Fibroblast of lung (primary cell): ENCODE measurements around the gene TSPAN9. TPM values are rescaled to one million over a fixed set of nuclear protein-coding genes. Genes with fewer than 3 reads are reported as not detected.

Experiments used
- DNase-seq, 2 donors: peaks; one replicate each; pipeline versions ENCODE4 v3.0.0 to v3.0.0-alpha.2; 2010; ENCODE audit warnings: low read depth in 2 of 2
- H2AFZ ChIP-seq: 2 replicates; pipeline ENCODE4 v1.5.1; 2012; ENCODE audit warnings: low read length, control low read depth, inconsistent platforms
- H3K27ac ChIP-seq: 2 replicates; pipeline ENCODE4 v1.5.1; 2011; ENCODE audit warnings: low read length, control low read depth; ENCODE audit not compliant: insufficient read depth
- H3K27me3 ChIP-seq: 2 replicates; pipeline ENCODE4 v1.5.1; 2011; ENCODE audit warnings: mild to moderate bottlenecking, low read length; ENCODE audit not compliant: control insufficient read depth, insufficient read depth
- H3K36me3 ChIP-seq: 2 replicates; pipeline ENCODE4 v1.5.1; 2011; ENCODE audit warnings: low read length; ENCODE audit not compliant: control insufficient read depth, insufficient read depth
- H3K4me1 ChIP-seq: 2 replicates; pipeline ENCODE4 v1.5.1; 2011; ENCODE audit warnings: low read length; ENCODE audit not compliant: control insufficient read depth, insufficient read depth; ENCODE audit errors: extremely low read depth
- H3K4me2 ChIP-seq: 2 replicates; pipeline ENCODE4 v1.5.1; 2011; ENCODE audit warnings: low read length, control low read depth; ENCODE audit not compliant: insufficient read depth; ENCODE audit errors: extremely low read depth
- H3K4me3 ChIP-seq, 4 experiments: fragments of 200-600 bp in 1 of 4; sonication (generic) in 1 of 4; replicated peaks in 1 of 4; 2 replicates each; pipeline ENCODE4 v1.5.1; 2011 to 2016; ENCODE audit warnings: low read length in 4 of 4, low read depth in 3 of 4, mild to moderate bottlenecking in 3 of 4, control low read depth in 2 of 4, inconsistent platforms in 1 of 4, mixed read lengths in 1 of 4; ENCODE audit not compliant: insufficient read depth in 1 of 4; ENCODE audit errors: control extremely low read depth in 1 of 4
- H3K79me2 ChIP-seq: 2 replicates; pipeline ENCODE4 v1.5.1; 2012; ENCODE audit warnings: mild to moderate bottlenecking, low read length, inconsistent platforms; ENCODE audit not compliant: control insufficient read depth, insufficient read depth
- H3K9ac ChIP-seq: 2 replicates; pipeline ENCODE4 v1.5.1; 2011; ENCODE audit warnings: mild to moderate bottlenecking, low read length, control low read depth; ENCODE audit not compliant: insufficient read depth
- H3K9me3 ChIP-seq: 2 replicates; pipeline ENCODE4 v1.5.1; 2012; ENCODE audit warnings: low read depth, low read length; ENCODE audit not compliant: control insufficient read depth, insufficient read depth
- H4K20me1 ChIP-seq: 2 replicates; pipeline ENCODE4 v1.5.1; 2011; ENCODE audit warnings: low read length; ENCODE audit not compliant: control insufficient read depth, insufficient read depth; ENCODE audit errors: extremely low read depth
- EZH2 ChIP-seq: IDR thresholded peaks from 2 replicates; pipeline ENCODE4 v1.5.1; 2012; ENCODE audit warnings: low read length, control low read depth, mild to moderate bottlenecking; ENCODE audit errors: missing control alignments
- polyA plus RNA-seq, 2 donors: library from polyadenylated mRNA; depleted of rRNA in 1 of 2; stranded (reverse) in 1 of 2; unstranded in 1 of 2; fragments of >200 nt; gene quantifications; 2 replicates each; pipeline ENCODE4 v1.2.1, GENCODE V29; 2011 to 2012; ENCODE audit warnings: missing spikeins in 1 of 2
- total RNA-seq: library from RNA; depleted of rRNA; stranded (reverse); fragments of >200 nt; gene quantifications from 2 replicates; pipeline ENCODE4 v1.2.1, GENCODE V29; 2014
- TF ChIP-seq, protein P1 (sequence below), 2 donors: IDR thresholded peaks in 1 of 2; conservative IDR thresholded peaks in 1 of 2; 1 replicate in 1 of 2; 2 replicates in 1 of 2; pipeline ENCODE4 v1.5.1; 2011 to 2012; ENCODE audit warnings: low read length in 2 of 2, control low read depth in 1 of 2, inconsistent platforms in 1 of 2, low read depth in 1 of 2, mild to moderate bottlenecking in 1 of 2

The TSPAN9 gene
- total and polyA plus RNA-seq, 2 donors (not counting 1 experiment from before 2014, with no cell fraction given) = 31.1 to 35.2 TPM

DNA sequence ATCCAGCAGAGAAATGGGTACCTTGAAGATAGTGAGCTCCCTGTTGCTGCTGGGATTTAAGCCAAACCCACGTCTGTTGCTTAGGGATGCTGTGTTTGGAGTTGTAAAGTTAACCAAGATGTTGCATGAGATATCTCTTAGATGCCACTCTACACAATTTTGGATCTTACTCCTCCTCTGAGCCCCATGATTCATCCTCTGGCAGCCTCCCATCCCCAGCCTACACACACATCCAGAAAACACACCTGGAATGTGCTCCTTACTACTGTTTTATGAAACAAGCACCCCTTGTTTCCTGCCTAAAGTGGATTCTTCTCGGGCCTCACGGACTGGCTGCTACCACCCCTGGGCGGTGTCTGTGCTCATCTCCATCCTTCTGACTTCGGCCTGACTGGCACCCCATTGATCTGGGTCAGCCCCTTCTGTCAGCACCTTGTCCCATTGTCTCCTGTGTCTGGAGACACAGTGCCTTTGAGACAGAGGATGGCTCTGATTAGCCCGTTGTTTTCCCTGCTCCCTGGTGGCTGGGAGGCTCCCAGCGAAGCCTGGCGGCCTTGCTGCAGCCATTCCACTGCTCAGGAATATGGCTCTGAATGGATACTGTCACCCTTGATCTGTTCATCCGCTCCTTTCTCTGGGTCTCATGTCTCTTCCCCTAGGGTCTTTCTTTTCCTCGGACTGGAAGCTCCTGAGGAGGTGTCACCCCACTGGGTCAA is 24.3 kb downstream of the TSPAN9 start:
- H3K4me3 ChIP-seq = no peak overlapping the region
- no peak overlapping the region for H3K27ac ChIP-seq
- H3K36me3 ChIP-seq = no peaks in the 10 kb centered on the region
- H3K9ac ChIP-seq = no peak overlapping the region
- no peaks in the 10 kb centered on the region for H4K20me1 ChIP-seq
- H3K4me1 ChIP-seq = peaks cover 18% of the 10 kb centered on the region
- H2AFZ ChIP-seq = no peak overlapping the region
- peak overlapping the region; percentile 13 for H3K4me2 ChIP-seq
- no peaks in the 10 kb centered on the region for H3K79me2 ChIP-seq
- DNase-seq = peak in 1 of 2 donors; percentile 66
- no peak for TF ChIP-seq EZH2
- TF ChIP-seq, protein P1, sequence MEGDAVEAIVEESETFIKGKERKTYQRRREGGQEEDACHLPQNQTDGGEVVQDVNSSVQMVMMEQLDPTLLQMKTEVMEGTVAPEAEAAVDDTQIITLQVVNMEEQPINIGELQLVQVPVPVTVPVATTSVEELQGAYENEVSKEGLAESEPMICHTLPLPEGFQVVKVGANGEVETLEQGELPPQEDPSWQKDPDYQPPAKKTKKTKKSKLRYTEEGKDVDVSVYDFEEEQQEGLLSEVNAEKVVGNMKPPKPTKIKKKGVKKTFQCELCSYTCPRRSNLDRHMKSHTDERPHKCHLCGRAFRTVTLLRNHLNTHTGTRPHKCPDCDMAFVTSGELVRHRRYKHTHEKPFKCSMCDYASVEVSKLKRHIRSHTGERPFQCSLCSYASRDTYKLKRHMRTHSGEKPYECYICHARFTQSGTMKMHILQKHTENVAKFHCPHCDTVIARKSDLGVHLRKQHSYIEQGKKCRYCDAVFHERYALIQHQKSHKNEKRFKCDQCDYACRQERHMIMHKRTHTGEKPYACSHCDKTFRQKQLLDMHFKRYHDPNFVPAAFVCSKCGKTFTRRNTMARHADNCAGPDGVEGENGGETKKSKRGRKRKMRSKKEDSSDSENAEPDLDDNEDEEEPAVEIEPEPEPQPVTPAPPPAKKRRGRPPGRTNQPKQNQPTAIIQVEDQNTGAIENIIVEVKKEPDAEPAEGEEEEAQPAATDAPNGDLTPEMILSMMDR (conservative IDR thresholded peaks at IDR 0.05 in 1 of 2, IDR thresholded peaks at IDR 0.05 in 1 of 2; ENCODE audit: low read depth in 1 of 2, low read length in 2 of 2) = no peak
- no peaks in the 10 kb centered on the region for H3K9me3 ChIP-seq
- H3K27me3 ChIP-seq = no peaks in the 10 kb centered on the region

DNA sequence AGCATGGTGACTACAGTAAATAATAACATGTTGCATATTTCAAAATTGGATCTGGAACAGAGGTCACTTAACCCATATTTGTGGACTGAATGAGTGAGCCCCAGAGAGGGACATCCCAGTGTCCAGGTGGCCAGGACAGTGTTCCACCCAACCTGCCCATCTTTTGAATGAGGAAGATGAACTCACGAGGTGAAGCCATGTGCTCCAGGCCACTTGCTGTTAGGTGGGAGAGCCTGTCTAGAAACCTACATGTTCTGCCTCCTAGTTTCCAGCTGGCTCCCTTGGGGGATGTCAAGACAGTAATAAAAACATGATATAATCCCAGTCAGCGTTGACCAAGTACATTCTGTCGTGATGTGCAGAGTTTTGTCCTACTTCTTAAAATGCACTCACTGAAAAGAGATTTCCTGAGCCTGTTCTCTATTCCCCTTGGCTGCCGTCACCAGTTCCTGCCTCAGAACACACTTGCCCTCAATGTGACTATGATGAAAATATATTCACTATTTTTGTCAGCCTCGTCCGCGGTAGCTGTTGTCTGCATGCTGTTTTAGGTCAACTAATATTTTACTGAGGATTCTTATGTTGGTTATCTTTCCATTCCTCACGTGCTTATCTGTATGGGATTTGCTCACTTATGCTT is 25.7 kb downstream of the TSPAN9 start:
- TF ChIP-seq EZH2 = no peak
- TF ChIP-seq, protein P1 (conservative IDR thresholded peaks at IDR 0.05 in 1 of 2, IDR thresholded peaks at IDR 0.05 in 1 of 2; ENCODE audit: low read depth in 1 of 2, low read length in 2 of 2) = no peak
- Histone ChIP-seq H3K27me3 (no peaks in the 10 kb centered on the region), H2AFZ (no peak overlapping the region), H3K9me3 (no peaks in the 10 kb centered on the region), H3K4me1 (peaks cover 9% of the 10 kb centered on the region), H4K20me1 (no peaks in the 10 kb centered on the region), H3K9ac (no peak overlapping the region), H3K4me3 (no peak overlapping the region), H3K36me3 (no peaks in the 10 kb centered on the region), H3K4me2 (no peak overlapping the region), H3K27ac (no peak overlapping the region), H3K79me2 (no peaks in the 10 kb centered on the region)
- no peak for DNase-seq

DNA sequence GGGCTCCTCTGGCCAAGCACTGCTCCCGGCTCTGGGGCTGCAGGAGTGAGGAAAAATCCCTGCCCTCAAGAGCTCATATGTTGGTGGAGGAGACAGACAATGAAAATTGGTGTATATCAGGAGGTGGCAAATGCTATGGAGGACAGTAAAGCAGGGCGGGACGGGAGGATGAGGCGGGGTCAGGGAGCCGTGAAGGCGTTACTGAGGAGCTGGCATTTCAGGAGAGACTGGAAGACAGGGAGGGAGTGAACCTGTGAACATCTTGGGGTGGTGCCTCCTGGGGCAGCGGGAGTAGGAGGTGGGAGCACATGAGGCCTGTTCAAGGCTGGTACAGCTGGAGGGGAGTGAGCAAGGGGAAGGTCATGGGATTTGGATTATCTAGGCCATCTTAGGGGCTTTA is 26.6 kb downstream of the TSPAN9 start:
- no peak overlapping the region for H3K27ac ChIP-seq

More for the DNA sequence above, 26.6 kb downstream of the TSPAN9 start:
- DNase-seq = no peak
- Histone ChIP-seq H4K20me1 (no peaks in the 10 kb centered on the region), H3K27me3 (no peaks in the 10 kb centered on the region), H3K79me2 (no peaks in the 10 kb centered on the region), H2AFZ (no peak overlapping the region), H3K9me3 (no peaks in the 10 kb centered on the region), H3K4me1 (peaks cover 8% of the 10 kb centered on the region), H3K9ac (no peak overlapping the region), H3K4me2 (no peak overlapping the region), H3K36me3 (no peaks in the 10 kb centered on the region), H3K4me3 (no peak overlapping the region)
- TF ChIP-seq, protein P1 (conservative IDR thresholded peaks at IDR 0.05 in 1 of 2, IDR thresholded peaks at IDR 0.05 in 1 of 2; ENCODE audit: low read depth in 1 of 2, low read length in 2 of 2) = no peak
